MM.1S (cell line): ENCODE data around the gene PTPRE.
A peak's percentile ranks its signal among the peaks of the same experiment; 100 is the strongest.

Source experiments
- DNase-seq: peaks from one replicate; pipeline ENCODE4 v3.0.0-alpha.2; 2015
- H2AFZ ChIP-seq: fragments of 300-600 bp; sonication (generic); 2 replicates; pipeline ENCODE4 v1.6.0; 2016; ENCODE audit warnings: antibody characterized with exemption, low read length
- H3F3A ChIP-seq: fragments of 300-600 bp; sonication (generic); 2 replicates; pipeline ENCODE4 v1.6.1; 2016; ENCODE audit warnings: mild to moderate bottlenecking, antibody characterized with exemption, low read length, moderate library complexity, mixed read lengths; ENCODE audit not compliant: insufficient read depth
- H3K27ac ChIP-seq: fragments of 300-600 bp; sonication (generic); 2 replicates; pipeline ENCODE4 v1.5.1; 2016; ENCODE audit warnings: mild to moderate bottlenecking, low read length
- H3K27me3 ChIP-seq: fragments of 300-600 bp; sonication (generic); replicated peaks from 2 replicates; pipeline ENCODE4 v1.6.0; 2016; ENCODE audit warnings: low read length; ENCODE audit not compliant: insufficient read depth
- H3K36me3 ChIP-seq: fragments of 300-600 bp; sonication (generic); replicated peaks from 2 replicates; pipeline ENCODE4 v1.6.1; 2016; ENCODE audit warnings: mild to moderate bottlenecking, low read length, mixed read lengths; ENCODE audit not compliant: insufficient read depth
- H3K4me1 ChIP-seq: fragments of 300-600 bp; sonication (generic); 2 replicates; pipeline ENCODE4 v1.6.1; 2016; ENCODE audit warnings: low read length, mixed read lengths
- H3K4me2 ChIP-seq: fragments of 300-600 bp; sonication (generic); 2 replicates; pipeline ENCODE4 v1.6.0; 2016; ENCODE audit warnings: low read depth, low read length
- H3K4me3 ChIP-seq: fragments of 300-600 bp; sonication (generic); 2 replicates; pipeline ENCODE4 v1.5.1; 2016; ENCODE audit warnings: low read length, mixed read lengths
- H3K79me2 ChIP-seq: fragments of 300-600 bp; sonication (generic); 2 replicates; pipeline ENCODE4 v1.6.1; 2016; ENCODE audit warnings: mixed run types, low read length, mixed read lengths
- H3K9ac ChIP-seq: fragments of 300-600 bp; sonication (generic); 2 replicates; pipeline ENCODE4 v1.6.1; 2016; ENCODE audit warnings: low read length, mixed read lengths
- H3K9me2 ChIP-seq: fragments of 300-600 bp; sonication (generic); replicated peaks from 2 replicates; pipeline ENCODE4 v1.6.1; 2016; ENCODE audit warnings: mild to moderate bottlenecking, low read length, mixed read lengths; ENCODE audit not compliant: insufficient read depth
- H3K9me3 ChIP-seq: fragments of 300-600 bp; sonication (generic); replicated peaks from 2 replicates; pipeline ENCODE4 v1.6.1; 2016; ENCODE audit warnings: mild to moderate bottlenecking, low read length, mixed read lengths; ENCODE audit not compliant: insufficient read depth
- H4K20me1 ChIP-seq: fragments of 300-600 bp; sonication (generic); 2 replicates; pipeline ENCODE4 v1.6.1; 2016; ENCODE audit warnings: mild to moderate bottlenecking, low read length, moderate library complexity, mixed read lengths; ENCODE audit not compliant: insufficient read depth
- EZH2 ChIP-seq: fragments of 300-600 bp; sonication (generic); optimal IDR thresholded peaks from 2 replicates; pipeline ENCODE3; 2017; ENCODE audit warnings: low read depth, mild to moderate bottlenecking, antibody characterized with exemption, low read length, mixed read lengths
- EZH2phosphoT487 ChIP-seq: fragments of 300-600 bp; sonication (generic); IDR thresholded peaks from 2 replicates; pipeline ENCODE4 v1.6.1; 2018; ENCODE audit warnings: antibody characterized with exemption, low read length
- TF ChIP-seq, protein P1 (sequence below): fragments of 300-600 bp; sonication (generic); IDR thresholded peaks from 2 replicates; pipeline ENCODE4 v1.5.1; 2016; ENCODE audit warnings: antibody characterized with exemption, low read length, mixed read lengths

The PTPRE gene

DNA sequence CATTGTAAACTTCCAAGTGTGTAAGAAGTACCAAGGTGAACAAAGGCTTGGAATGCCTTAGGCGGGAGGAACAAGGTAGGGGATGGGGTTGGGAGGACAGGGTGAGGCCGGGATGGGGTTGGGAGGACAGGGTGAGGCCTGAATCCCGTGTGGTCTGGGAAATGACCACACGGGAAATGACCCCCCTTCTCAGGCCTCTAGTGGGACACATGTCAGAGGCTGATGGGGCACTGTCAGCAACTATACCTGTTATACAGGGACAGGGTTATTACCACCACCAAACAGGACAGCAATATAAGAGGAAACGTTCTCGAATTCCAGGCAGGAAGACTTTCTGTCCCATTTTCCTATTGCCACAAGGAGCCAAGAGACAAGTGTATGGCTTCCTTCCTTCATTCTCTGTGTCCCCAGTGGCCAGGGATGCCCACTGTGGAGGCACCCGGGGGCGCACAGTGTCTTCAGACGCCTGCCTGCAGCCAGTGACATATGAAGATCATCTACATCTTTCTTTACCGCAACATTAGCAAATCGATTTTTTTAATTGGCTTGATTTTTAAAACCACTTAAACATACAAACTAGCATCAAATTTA lies 218.0 kb downstream of the PTPRE start:
- Histone ChIP-seq H2AFZ (0 out of 2 replicates have a peak overlapping the region, but pooled peaks have one; percentile 57), H4K20me1 (peaks cover 7% of the 10 kb centered on the region; the same call in 1 of the 2 replicates), H3F3A (peaks cover 13% of the 10 kb centered on the region; the same call in 1 of the 2 replicates), H3K27ac (peak overlapping the region; percentile 55; the same call in 1 of the 2 replicates), H3K27me3 (no peaks in the 10 kb centered on the region), H3K4me3 (peak overlapping the region; percentile 73), H3K79me2 (peaks cover 65% of the 10 kb centered on the region), H3K4me2 (peak overlapping the region; percentile 83), H3K4me1 (peaks cover 12% of the 10 kb centered on the region), H3K9me2 (no peaks in the 10 kb centered on the region), H3K36me3 (peaks cover 12% of the 10 kb centered on the region), H3K9ac (peak overlapping the region; percentile 97), H3K9me3 (no peaks in the 10 kb centered on the region)
- no peak for TF ChIP-seq EZH2phosphoT487
- TF ChIP-seq EZH2 = no peak
- TF ChIP-seq, protein P1, sequence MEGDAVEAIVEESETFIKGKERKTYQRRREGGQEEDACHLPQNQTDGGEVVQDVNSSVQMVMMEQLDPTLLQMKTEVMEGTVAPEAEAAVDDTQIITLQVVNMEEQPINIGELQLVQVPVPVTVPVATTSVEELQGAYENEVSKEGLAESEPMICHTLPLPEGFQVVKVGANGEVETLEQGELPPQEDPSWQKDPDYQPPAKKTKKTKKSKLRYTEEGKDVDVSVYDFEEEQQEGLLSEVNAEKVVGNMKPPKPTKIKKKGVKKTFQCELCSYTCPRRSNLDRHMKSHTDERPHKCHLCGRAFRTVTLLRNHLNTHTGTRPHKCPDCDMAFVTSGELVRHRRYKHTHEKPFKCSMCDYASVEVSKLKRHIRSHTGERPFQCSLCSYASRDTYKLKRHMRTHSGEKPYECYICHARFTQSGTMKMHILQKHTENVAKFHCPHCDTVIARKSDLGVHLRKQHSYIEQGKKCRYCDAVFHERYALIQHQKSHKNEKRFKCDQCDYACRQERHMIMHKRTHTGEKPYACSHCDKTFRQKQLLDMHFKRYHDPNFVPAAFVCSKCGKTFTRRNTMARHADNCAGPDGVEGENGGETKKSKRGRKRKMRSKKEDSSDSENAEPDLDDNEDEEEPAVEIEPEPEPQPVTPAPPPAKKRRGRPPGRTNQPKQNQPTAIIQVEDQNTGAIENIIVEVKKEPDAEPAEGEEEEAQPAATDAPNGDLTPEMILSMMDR = no peak
- peak; percentile 18 for DNase-seq

DNA sequence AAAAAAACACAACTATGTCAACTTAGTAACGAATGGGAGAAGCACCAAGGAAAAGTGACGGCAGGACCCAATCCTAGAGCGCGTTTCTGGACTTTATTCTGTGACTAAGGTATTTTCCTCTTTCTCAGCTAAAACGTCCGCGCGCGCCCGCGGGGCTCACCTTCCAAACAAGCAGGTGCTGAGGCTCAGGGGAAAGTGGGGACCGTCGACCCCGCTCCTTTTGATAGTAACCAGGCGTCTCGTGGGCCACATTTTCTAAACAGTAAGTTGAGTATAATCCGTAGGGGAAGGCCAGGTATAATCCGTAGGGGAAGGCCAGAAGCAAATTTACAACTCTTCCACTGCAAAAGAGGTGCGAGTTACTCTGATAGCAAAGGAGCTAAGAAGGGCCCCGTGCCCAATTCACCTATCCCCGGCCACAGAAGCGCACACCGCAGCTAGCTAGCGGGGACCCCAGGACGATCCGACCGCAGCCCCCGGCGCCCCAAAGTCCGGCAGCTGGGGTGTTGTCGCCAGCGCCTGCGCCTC lies 218.6 kb downstream of the PTPRE start:
- H3K79me2 ChIP-seq = peaks cover 59% of the 10 kb centered on the region
- TF ChIP-seq EZH2 = no peak
- TF ChIP-seq EZH2phosphoT487 = no peak
- TF ChIP-seq, protein P1 = no peak
- no peaks in the 10 kb centered on the region for H3K27me3 ChIP-seq
- peaks cover 12% of the 10 kb centered on the region for H3K4me1 ChIP-seq
- peaks cover 13% of the 10 kb centered on the region; the same call in 1 of the 2 replicates for H3F3A ChIP-seq
- no peaks in the 10 kb centered on the region for H3K9me2 ChIP-seq
- peak overlapping the region; percentile 73 for H3K4me3 ChIP-seq
- peak overlapping the region; percentile 57 for H2AFZ ChIP-seq
- DNase-seq = peak; percentile 32
- H3K9me3 ChIP-seq = no peaks in the 10 kb centered on the region
- peaks cover 7% of the 10 kb centered on the region; the same call in 1 of the 2 replicates for H4K20me1 ChIP-seq
- peaks cover 11% of the 10 kb centered on the region; the same call in 1 of the 2 replicates for H3K36me3 ChIP-seq
- H3K27ac ChIP-seq = peak overlapping the region; percentile 55; the same call in 1 of the 2 replicates
- H3K4me2 ChIP-seq = peak overlapping the region; percentile 83
- H3K9ac ChIP-seq = peak overlapping the region; percentile 97

DNA sequence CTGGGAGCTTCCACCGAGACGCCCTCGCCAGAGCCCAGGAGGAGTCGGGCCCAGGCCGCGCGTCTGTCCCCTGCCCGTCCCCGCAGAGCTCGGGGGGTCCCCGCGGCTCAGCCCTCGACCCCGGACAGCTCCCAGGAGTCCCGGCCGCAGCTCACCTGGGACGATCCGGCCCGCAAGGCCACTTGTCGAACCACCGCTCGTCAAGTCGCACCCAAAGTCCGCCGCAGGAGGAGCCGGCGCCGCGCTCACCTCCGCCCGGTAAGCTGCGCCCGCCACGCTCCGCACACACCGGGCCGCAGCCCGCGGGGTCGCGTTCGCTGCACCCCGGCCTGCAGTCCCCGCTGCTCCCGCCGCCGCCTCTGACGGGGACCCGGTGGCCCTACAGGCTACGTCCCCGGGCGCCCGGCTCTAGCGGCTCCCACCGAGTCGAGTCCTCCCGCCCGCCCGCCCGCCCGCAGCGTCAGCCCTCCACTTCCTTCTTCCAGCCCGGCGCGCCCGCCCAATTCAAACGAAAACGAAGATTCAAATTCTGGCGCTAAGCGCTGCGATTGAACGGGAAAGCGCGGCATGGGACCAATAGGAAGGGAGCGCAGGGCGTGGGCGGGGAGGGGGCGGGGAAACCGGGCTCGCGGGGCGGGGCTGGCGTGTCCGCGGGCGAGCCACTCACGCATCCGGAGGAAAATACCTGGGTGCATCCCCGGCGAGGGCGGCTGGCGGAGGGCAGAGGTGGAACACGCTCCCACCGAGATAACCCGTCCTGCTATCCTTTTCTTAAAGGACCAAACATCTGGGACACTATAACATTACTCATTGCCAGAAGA lies 219.3 kb downstream of the PTPRE start, which contains the start of gene MKI67:
MKI67 (minus strand) TSS at position 480 of the 821 bp plus-strand sequence. CDS start 756 bp downstream, outside the sequence.
- H3K4me1 ChIP-seq = peaks cover 12% of the 10 kb centered on the region
- peak within 1 kb of the TSS; percentile 97 for H3K9ac ChIP-seq
- H3K36me3 ChIP-seq = peaks cover 11% of the 10 kb centered on the region; the same call in 1 of the 2 replicates
- H4K20me1 ChIP-seq = peaks cover 7% of the 10 kb centered on the region; the same call in 1 of the 2 replicates
- H3K27ac ChIP-seq = peak within 1 kb of the TSS; percentile 80; the same call in 1 of the 2 replicates
- H3K9me2 ChIP-seq = no peaks in the 10 kb centered on the region
- peak within 1 kb of the TSS; percentile 96 for H2AFZ ChIP-seq
- peaks cover 13% of the 10 kb centered on the region; the same call in 1 of the 2 replicates for H3F3A ChIP-seq
- no peaks in the 10 kb centered on the region for H3K27me3 ChIP-seq
- H3K4me2 ChIP-seq = peak within 1 kb of the TSS; percentile 83
- peak within 1 kb of the TSS; percentile 74 for H3K4me3 ChIP-seq
- H3K9me3 ChIP-seq = no peaks in the 10 kb centered on the region
- peaks cover 52% of the 10 kb centered on the region for H3K79me2 ChIP-seq
- peak; percentile 97 for DNase-seq
- TF ChIP-seq EZH2phosphoT487 (no peak), EZH2 (no peak)
- TF ChIP-seq, protein P1 = no peak
